HCT116 (cell line): ENCODE results near the gene KRTAP13-2. TPM values are rescaled to one million over a fixed set of nuclear protein-coding genes. Genes with fewer than 3 reads are reported as not detected.

ENCODE experiments used
- ATAC-seq: fragments of 200-7000 bp; cut with Tn5 transposase; 2 replicates; pipeline ENCODE4 v1.9.1; 2020; ENCODE audit warnings: mild to moderate bottlenecking, moderate library complexity
- BruUV-seq: library from RNA; stranded (reverse); fragments of 400-500 nt; replicated peaks from 2 replicates; lab custom pipeline; 2021; lab: Mats Ljungman, UMichigan
- CTCF ChIA-PET: fragments of 300-600 bp; sonication (Branson Sonifier 250); formaldehyde crosslinking; loops from one replicate; lab custom pipeline; 2021; ENCODE audit warnings: antibody characterized with exemption; lab: Charles Lee
- POLR2A ChIA-PET: fragments of 300-600, 350-600 bp; sonication (Branson Sonifier 250); formaldehyde crosslinking; loops from one replicate; lab custom pipeline; 2021; ENCODE audit warnings: antibody characterized with exemption; lab: Charles Lee
- RAD21 ChIA-PET, 2 experiments: fragments of 300-600 bp; sonication (Branson Sonifier 250); formaldehyde crosslinking; loops; one replicate each; lab custom pipeline; 2023; ENCODE audit warnings: low total read pairs in 2 of 2; ENCODE audit not compliant: uncharacterized antibody in 2 of 2, unreplicated experiment in 2 of 2, low non-redundant PET in 1 of 2; lab: Charles Lee
- DNase-seq: peaks from one replicate; pipeline ENCODE4 v3.0.0-alpha.2; 2010; ENCODE audit warnings: low read depth, low spot score
- H2AFZ ChIP-seq: fragments of 200-600 bp; shearing (Covaris generic), sonication (generic); 2 replicates; pipeline ENCODE4 v1.6.1; 2017; ENCODE audit warnings: low read depth, mixed run types, mixed read lengths, antibody characterized with exemption, low read length; ENCODE audit not compliant: poor library complexity, severe bottlenecking
- H3K27ac ChIP-seq: 2 replicates; pipeline ENCODE4 v1.5.1; 2012; ENCODE audit warnings: low read depth, low read length
- H3K27me3 ChIP-seq: fragments of 200-600 bp; sonication (generic); 2 replicates; pipeline ENCODE4 v1.6.1; 2016; ENCODE audit warnings: mixed run types, low read length, mixed read lengths; ENCODE audit not compliant: insufficient read depth
- H3K36me3 ChIP-seq, 2 experiments: fragments of 200-500 bp in 1 of 2; fragments of 200-600 bp in 1 of 2; sonication (Bioruptor generic) in 1 of 2; sonication (generic) in 1 of 2; 2 replicates each; pipeline versions ENCODE4 v1.5.1 to v1.6.1; 2014 to 2016; ENCODE audit warnings: low read length in 2 of 2, inconsistent platforms in 1 of 2, mixed read lengths in 1 of 2, mixed run types in 1 of 2; ENCODE audit not compliant: insufficient read depth in 2 of 2, control insufficient read depth in 1 of 2
- H3K4me1 ChIP-seq, 2 experiments: fragments of 200-600 bp in 1 of 2; sonication (generic) in 1 of 2; 2 replicates each; pipeline versions ENCODE4 v1.5.1 to v1.6.1; 2012 to 2017; ENCODE audit warnings: low read length in 2 of 2, inconsistent platforms in 1 of 2, mild to moderate bottlenecking in 1 of 2, mixed read lengths in 1 of 2, mixed run types in 1 of 2, moderate library complexity in 1 of 2; ENCODE audit not compliant: insufficient read depth in 2 of 2, control insufficient read depth in 1 of 2
- H3K4me2 ChIP-seq: fragments of 200-600 bp; sonication (generic); 2 replicates; pipeline ENCODE4 v1.6.1; 2017; ENCODE audit warnings: mixed run types, low read length, mixed read lengths
- H3K4me3 ChIP-seq, 2 experiments: fragments of 200-600 bp in 1 of 2; sonication (generic) in 1 of 2; replicated peaks in 1 of 2; 2 replicates each; pipeline ENCODE4 v1.5.1; 2011 to 2016; ENCODE audit warnings: low read length in 2 of 2, control low read depth in 1 of 2, low read depth in 1 of 2, mild to moderate bottlenecking in 1 of 2, mixed read lengths in 1 of 2, mixed run types in 1 of 2
- H3K79me2 ChIP-seq: fragments of 200-600 bp; sonication (generic); 2 replicates; pipeline ENCODE4 v1.6.1; 2017; ENCODE audit warnings: mild to moderate bottlenecking, mixed run types, low read length, moderate library complexity, mixed read lengths; ENCODE audit not compliant: insufficient read depth
- H3K9ac ChIP-seq: fragments of 200-600 bp; sonication (generic); 2 replicates; pipeline ENCODE4 v1.6.1; 2016; ENCODE audit warnings: low read length, mixed read lengths
- H3K9me2 ChIP-seq: fragments of 200-600 bp; sonication (generic), shearing (Covaris generic); 2 replicates; pipeline ENCODE4 v1.6.1; 2017; ENCODE audit warnings: mixed run types, mild to moderate bottlenecking, moderate library complexity; ENCODE audit not compliant: insufficient read depth
- H3K9me3 ChIP-seq, 2 experiments: fragments of 200-500 bp in 1 of 2; fragments of 200-600 bp in 1 of 2; sonication (Bioruptor generic) in 1 of 2; sonication (generic) in 1 of 2; 2 replicates each; pipeline ENCODE4 v1.6.1; 2014 to 2017; ENCODE audit warnings: low read length in 2 of 2, mixed read lengths in 2 of 2, inconsistent platforms in 1 of 2, low read depth in 1 of 2, mild to moderate bottlenecking in 1 of 2, mixed run types in 1 of 2, moderate library complexity in 1 of 2; ENCODE audit not compliant: control insufficient read depth in 1 of 2, insufficient read depth in 1 of 2
- H4K20me1 ChIP-seq: fragments of 200-600 bp; sonication (generic), shearing (Covaris generic); 2 replicates; pipeline ENCODE4 v1.6.1; 2017; ENCODE audit warnings: mixed run types, mild to moderate bottlenecking, moderate library complexity; ENCODE audit not compliant: insufficient read depth
- EZH2phosphoT487 ChIP-seq: fragments of 200-600 bp; IDR thresholded peaks from 2 replicates; pipeline ENCODE4 v1.6.1; 2018; ENCODE audit warnings: antibody characterized with exemption, borderline replicate concordance
- JUND ChIP-seq: IDR thresholded peaks from 2 replicates; pipeline ENCODE4 v1.6.1; 2012
- ZNF274 ChIP-seq: fragments of 200-500 bp; sonication (Bioruptor generic); IDR thresholded peaks from 2 replicates; pipeline ENCODE4 v1.6.1; 2014; ENCODE audit warnings: mild to moderate bottlenecking, low read depth, low read length, inconsistent platforms
- intact Hi-C: fragments of 100-400 bp; cut with micrococcal nuclease; formaldehyde crosslinking; loops from 2 replicates; pipeline ENCODE4 v1.10.0; 2022
- microRNA-seq: library from miRNA; unstranded; fragments of <30 nt; microRNA quantifications from one replicate; pipeline ENCODE4, GENCODE V29; 2016; ENCODE audit warnings: borderline number of aligned reads
- total RNA-seq: library from RNA; stranded (reverse); gene quantifications from one replicate; pipeline ENCODE4 v1.2.1, GENCODE V29; 2021; ENCODE audit not compliant: unreplicated experiment
- TF ChIP-seq, protein P1 (sequence below): IDR thresholded peaks from 2 replicates; pipeline ENCODE4 v1.6.1; 2012; ENCODE audit warnings: low read depth

KRTAP13-2 gene
- total RNA-seq, 1 experiment from 2014 or later, result not detected

DNA sequence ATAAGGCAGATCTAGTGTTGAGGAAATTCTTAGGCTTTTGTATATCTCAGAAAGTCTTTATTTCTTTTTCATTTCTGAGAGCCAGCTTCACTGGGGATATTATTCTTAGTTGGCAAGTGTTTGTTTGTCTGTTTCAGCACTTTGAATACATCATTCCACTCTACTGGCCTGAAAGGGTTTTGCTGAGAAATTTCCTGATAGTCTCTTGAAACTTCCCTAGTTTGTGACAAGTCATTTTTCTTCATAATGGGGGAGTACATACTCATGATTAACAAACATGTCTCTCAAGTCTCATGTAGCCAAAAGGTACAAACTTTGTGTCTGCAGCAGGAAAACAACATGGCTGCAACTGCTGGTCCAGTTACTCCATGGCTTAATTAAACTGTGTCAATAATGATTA is 45.7 kb downstream of the KRTAP13-2 start:
- Histone ChIP-seq H4K20me1 (no peaks in the 10 kb centered on the region), H3K27me3 (no peaks in the 10 kb centered on the region), H3K4me3 (no peak overlapping the region), H3K9me3 (peaks cover 16 to 17% of the 10 kb centered on the region in 2 experiments; a peak in 3 of 4 replicates), H3K79me2 (no peaks in the 10 kb centered on the region), H3K36me3 (no peaks in the 10 kb centered on the region), H3K4me2 (no peak overlapping the region), H2AFZ (no peak overlapping the region), H3K9ac (no peak overlapping the region), H3K27ac (no peak overlapping the region), H3K9me2 (no peaks in the 10 kb centered on the region), H3K4me1 (no peaks in the 10 kb centered on the region)
- no peak for TF ChIP-seq EZH2phosphoT487
- TF ChIP-seq, protein P1, sequence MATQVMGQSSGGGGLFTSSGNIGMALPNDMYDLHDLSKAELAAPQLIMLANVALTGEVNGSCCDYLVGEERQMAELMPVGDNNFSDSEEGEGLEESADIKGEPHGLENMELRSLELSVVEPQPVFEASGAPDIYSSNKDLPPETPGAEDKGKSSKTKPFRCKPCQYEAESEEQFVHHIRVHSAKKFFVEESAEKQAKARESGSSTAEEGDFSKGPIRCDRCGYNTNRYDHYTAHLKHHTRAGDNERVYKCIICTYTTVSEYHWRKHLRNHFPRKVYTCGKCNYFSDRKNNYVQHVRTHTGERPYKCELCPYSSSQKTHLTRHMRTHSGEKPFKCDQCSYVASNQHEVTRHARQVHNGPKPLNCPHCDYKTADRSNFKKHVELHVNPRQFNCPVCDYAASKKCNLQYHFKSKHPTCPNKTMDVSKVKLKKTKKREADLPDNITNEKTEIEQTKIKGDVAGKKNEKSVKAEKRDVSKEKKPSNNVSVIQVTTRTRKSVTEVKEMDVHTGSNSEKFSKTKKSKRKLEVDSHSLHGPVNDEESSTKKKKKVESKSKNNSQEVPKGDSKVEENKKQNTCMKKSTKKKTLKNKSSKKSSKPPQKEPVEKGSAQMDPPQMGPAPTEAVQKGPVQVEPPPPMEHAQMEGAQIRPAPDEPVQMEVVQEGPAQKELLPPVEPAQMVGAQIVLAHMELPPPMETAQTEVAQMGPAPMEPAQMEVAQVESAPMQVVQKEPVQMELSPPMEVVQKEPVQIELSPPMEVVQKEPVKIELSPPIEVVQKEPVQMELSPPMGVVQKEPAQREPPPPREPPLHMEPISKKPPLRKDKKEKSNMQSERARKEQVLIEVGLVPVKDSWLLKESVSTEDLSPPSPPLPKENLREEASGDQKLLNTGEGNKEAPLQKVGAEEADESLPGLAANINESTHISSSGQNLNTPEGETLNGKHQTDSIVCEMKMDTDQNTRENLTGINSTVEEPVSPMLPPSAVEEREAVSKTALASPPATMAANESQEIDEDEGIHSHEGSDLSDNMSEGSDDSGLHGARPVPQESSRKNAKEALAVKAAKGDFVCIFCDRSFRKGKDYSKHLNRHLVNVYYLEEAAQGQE, result no peak
- no peak for TF ChIP-seq JUND
- no peak for TF ChIP-seq ZNF274
- ChIA-PET RAD21 (no interaction called here), POLR2A (no interaction called here), CTCF (no interaction called here)
- no TSS peak for BruUV-seq
- intact Hi-C loops, result no loop called here
- no peak for DNase-seq
- no peak for ATAC-seq

Small RNA genes lying within 50 kb of the gene (microRNA-seq; reads per million reads assigned to microRNA genes)
- gene MIR4327, result not detected

Other genes starting within 250 kb of the KRTAP13-2 start
- not detected for gene CLDN17, start 205.5 kb downstream of the KRTAP13-2 start, total RNA-seq
- not detected for gene CLDN8, start 156.2 kb downstream of the KRTAP13-2 start, total RNA-seq
- not detected for gene KRTAP24-1, start 89.3 kb downstream of the KRTAP13-2 start, total RNA-seq
- gene KRTAP25-1, start 82.8 kb downstream of the KRTAP13-2 start, total RNA-seq, result not detected
- not detected for gene KRTAP26-1, start 52.0 kb downstream of the KRTAP13-2 start, total RNA-seq
- not detected for gene KRTAP27-1, start 34.6 kb downstream of the KRTAP13-2 start, total RNA-seq
- gene KRTAP23-1, start 23.7 kb downstream of the KRTAP13-2 start, total RNA-seq, result not detected
- not detected for gene KRTAP13-1, start 23.8 kb upstream of the KRTAP13-2 start, total RNA-seq
- gene KRTAP13-3, start 53.7 kb upstream of the KRTAP13-2 start, total RNA-seq, result not detected
- not detected for gene KRTAP13-4, start 57.9 kb upstream of the KRTAP13-2 start, total RNA-seq
- not detected for gene KRTAP15-1, start 68.0 kb upstream of the KRTAP13-2 start, total RNA-seq
- not detected for gene KRTAP19-1, start 108.1 kb upstream of the KRTAP13-2 start, total RNA-seq
- not detected for gene KRTAP19-2, start 115.2 kb upstream of the KRTAP13-2 start, total RNA-seq
- not detected for gene KRTAP19-3, start 119.7 kb upstream of the KRTAP13-2 start, total RNA-seq
- gene KRTAP19-4, start 124.9 kb upstream of the KRTAP13-2 start, total RNA-seq, result not detected
- not detected for gene KRTAP19-5, start 129.9 kb upstream of the KRTAP13-2 start, total RNA-seq
- gene KRTAP19-6, start 169.6 kb upstream of the KRTAP13-2 start, total RNA-seq, result not detected
- gene KRTAP19-7, start 189.0 kb upstream of the KRTAP13-2 start, total RNA-seq, result not detected
- not detected for gene KRTAP22-2, start 218.1 kb upstream of the KRTAP13-2 start, total RNA-seq
- gene KRTAP6-3, start 220.2 kb upstream of the KRTAP13-2 start, total RNA-seq, result not detected
- gene KRTAP6-2, start 226.6 kb upstream of the KRTAP13-2 start, total RNA-seq, result not detected
- not detected for gene KRTAP22-1, start 228.8 kb upstream of the KRTAP13-2 start, total RNA-seq
- gene KRTAP6-1, start 241.7 kb upstream of the KRTAP13-2 start, total RNA-seq, result not detected
- not detected for gene KRTAP20-1, start 244.2 kb upstream of the KRTAP13-2 start, total RNA-seq
- not detected for gene KRTAP20-4, start 248.4 kb upstream of the KRTAP13-2 start, total RNA-seq